ENCODE measurements around the gene USP43.
"Not testable (repeated sequence)": the region's sequence is repeated elsewhere in the genome, so short reads cannot be mapped to it uniquely, and the experiment has no call there.

The USP43 gene

GRCh38 chr17:9644910-9645751 lies at the start of gene USP43:
Gene USP43 (plus strand): TSS chr17:9645517. CDS start chr17:9645633, 116 bp downstream.
- H3K27ac ChIP-seq: peak within 1 kb of the TSS; percentile 97

GRCh38 chr17:9597638-9598037 lies 47.7 kb upstream of the USP43 start:
- not testable (repeated sequence) for H3K27ac ChIP-seq

More at GRCh38 chr17:9644910-9645751, at the start of gene USP43:
- TF ChIP-seq CTCF (conservative IDR thresholded peaks at IDR 0.05): no peak; the same call in 1 of the 2 replicates

GRCh38 chr17:9598661-9599060 lies 46.7 kb upstream of the USP43 start:
- TF ChIP-seq CTCF (conservative IDR thresholded peaks at IDR 0.05): no peak
- H3K27ac ChIP-seq: no peak overlapping the region

- H3K27ac ChIP-seq: not testable (repeated sequence)
Measured at GRCh38 chr17:9604583-9604982, 40.7 kb upstream of the USP43 start.

- no peak overlapping the region for H3K27ac ChIP-seq
- no peak for TF ChIP-seq CTCF (conservative IDR thresholded peaks at IDR 0.05)
Measured at GRCh38 chr17:9606453-9606852, 38.9 kb upstream of the USP43 start.

- not testable (repeated sequence) for H3K27ac ChIP-seq
Measured at GRCh38 chr17:9607058-9607457, 38.3 kb upstream of the USP43 start.

GRCh38 chr17:9611557-9611956 lies 33.8 kb upstream of the USP43 start:
- no peak for TF ChIP-seq CTCF (conservative IDR thresholded peaks at IDR 0.05)
- H3K27ac ChIP-seq: no peak overlapping the region

- TF ChIP-seq CTCF (conservative IDR thresholded peaks at IDR 0.05): no peak
- no peak overlapping the region for H3K27ac ChIP-seq
Measured at GRCh38 chr17:9612006-9612405, 33.3 kb upstream of the USP43 start.

- no peak overlapping the region for H3K27ac ChIP-seq
- TF ChIP-seq CTCF (conservative IDR thresholded peaks at IDR 0.05): no peak
Measured at GRCh38 chr17:9615486-9615885, 29.8 kb upstream of the USP43 start.
